ENCODE results near the gene SLC39A11.

DNA sequence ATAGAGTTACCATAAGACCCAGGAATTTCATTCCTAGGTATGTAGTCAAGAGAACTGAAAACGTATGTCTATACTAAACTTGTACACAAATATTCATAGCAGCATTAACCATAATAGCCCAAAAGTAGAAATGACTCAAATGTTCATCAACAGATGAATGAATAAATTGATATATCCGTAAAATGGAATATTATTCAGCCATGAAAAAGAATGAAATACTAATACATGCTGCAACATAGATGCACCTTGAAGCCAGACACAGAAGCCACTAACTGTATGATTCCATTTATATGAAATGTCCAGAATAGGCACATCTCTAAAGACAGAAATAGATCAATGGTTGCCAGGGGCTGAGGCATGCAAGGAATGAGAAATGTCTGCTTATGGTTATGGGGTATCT, 484.1 kb downstream of the SLC39A11 start:
- TF ChIP-seq, protein P1, sequence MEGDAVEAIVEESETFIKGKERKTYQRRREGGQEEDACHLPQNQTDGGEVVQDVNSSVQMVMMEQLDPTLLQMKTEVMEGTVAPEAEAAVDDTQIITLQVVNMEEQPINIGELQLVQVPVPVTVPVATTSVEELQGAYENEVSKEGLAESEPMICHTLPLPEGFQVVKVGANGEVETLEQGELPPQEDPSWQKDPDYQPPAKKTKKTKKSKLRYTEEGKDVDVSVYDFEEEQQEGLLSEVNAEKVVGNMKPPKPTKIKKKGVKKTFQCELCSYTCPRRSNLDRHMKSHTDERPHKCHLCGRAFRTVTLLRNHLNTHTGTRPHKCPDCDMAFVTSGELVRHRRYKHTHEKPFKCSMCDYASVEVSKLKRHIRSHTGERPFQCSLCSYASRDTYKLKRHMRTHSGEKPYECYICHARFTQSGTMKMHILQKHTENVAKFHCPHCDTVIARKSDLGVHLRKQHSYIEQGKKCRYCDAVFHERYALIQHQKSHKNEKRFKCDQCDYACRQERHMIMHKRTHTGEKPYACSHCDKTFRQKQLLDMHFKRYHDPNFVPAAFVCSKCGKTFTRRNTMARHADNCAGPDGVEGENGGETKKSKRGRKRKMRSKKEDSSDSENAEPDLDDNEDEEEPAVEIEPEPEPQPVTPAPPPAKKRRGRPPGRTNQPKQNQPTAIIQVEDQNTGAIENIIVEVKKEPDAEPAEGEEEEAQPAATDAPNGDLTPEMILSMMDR (conservative IDR thresholded peaks at IDR 0.05 in 1 of 2, IDR thresholded peaks at IDR 0.05 in 1 of 2; ENCODE audit: extremely low read depth in 1 of 2, insufficient read depth in 1 of 2, low read depth in 1 of 2, low read length in 2 of 2), result no peak
- TF ChIP-seq EZH2 (IDR thresholded peaks at IDR 0.05; ENCODE audit: borderline replicate concordance, low read length), result no peak
